ENCODE measurements around the gene PHC2. TPM values are rescaled to one million over a fixed set of nuclear protein-coding genes. Genes with fewer than 3 reads are reported as not detected.

Gene PHC2
- total RNA-seq, 1 donor from 2014 or later: 109 TPM

- DNase-seq (ENCODE audit: low spot score): peak; percentile 21
- ATAC-seq: no peak
- intact Hi-C loops (cut with DNase I): no loop called here
These were observed 156.9 kb downstream of the PHC2 start for GRCh38 chr1:33273961-33274371.

Small RNAs within 50 kb of the gene (microRNA-seq; reads per million reads assigned to microRNA genes)
- gene MIR3605: 45.6 reads per million, percentile 46 among the genes with 10 or more reads in this experiment

Other genes starting within 250 kb of the PHC2 start
- 12.7 TPM for gene TRIM62, start 249.1 kb downstream of the PHC2 start, total RNA-seq
- gene ZNF362, start 174.6 kb downstream of the PHC2 start, total RNA-seq: 40.0 TPM
- not detected for gene A3GALT2, start 110.0 kb downstream of the PHC2 start, total RNA-seq
- 8.1 TPM for gene ZSCAN20, start 41.5 kb upstream of the PHC2 start, total RNA-seq

Measured in sciatic nerve (tissue), 2 donors.